Prostate gland (tissue), 2 donors: ENCODE results near the gene ADAM10. TPM values are rescaled to one million over a fixed set of nuclear protein-coding genes. Genes with fewer than 3 reads are reported as not detected.
"Not testable (repeated sequence)": the region's sequence is repeated elsewhere in the genome, so short reads cannot be mapped to it uniquely, and the experiment has no call there.

ENCODE experiments used
- DNase-seq: peaks from one replicate; pipeline ENCODE4 v3.0.0-alpha.2; 2019; ENCODE audit warnings: low spot score
- H3K27ac ChIP-seq, 2 donors: fragments of 200-600 bp; sonication (generic); 2 replicates each; pipeline ENCODE4 v1.5.1; 2017 to 2019
- H3K27me3 ChIP-seq: fragments of 200-600 bp; sonication (generic); replicated peaks from 2 replicates; pipeline ENCODE4 v1.5.1; 2019; ENCODE audit not compliant: insufficient read depth
- H3K36me3 ChIP-seq, 2 donors: fragments of 200-600 bp; sonication (generic); 1 replicate in 1 of 2; 2 replicates in 1 of 2; pipeline versions ENCODE4 v1.5.1 to v1.8.1; 2017 to 2019
- H3K4me1 ChIP-seq: fragments of 200-600 bp; sonication (generic); replicated peaks from 2 replicates; pipeline ENCODE4 v1.5.1; 2019
- H3K4me3 ChIP-seq, 2 donors: fragments of 200-600 bp; sonication (generic); 2 replicates each; pipeline ENCODE4 v1.5.1; 2017 to 2019
- H3K9me3 ChIP-seq: fragments of 200-600 bp; sonication (generic); 2 replicates; pipeline ENCODE4 v1.5.1; 2017
- POLR2A ChIP-seq: fragments of 450-650 bp; IDR thresholded peaks from one replicate; pipeline ENCODE4 v1.6.1; 2016; ENCODE audit warnings: antibody characterized with exemption, mild to moderate bottlenecking
- POLR2AphosphoS5 ChIP-seq: sonication (generic); formaldehyde crosslinking; IDR thresholded peaks from one replicate; pipeline ENCODE4 v1.6.1; 2017; ENCODE audit warnings: antibody characterized with exemption
- WGBS: methylation state at CpG from one replicate; pipeline ENCODE4 v1.1.5; 2018; 5-methylcytosine and 5-hydroxymethylcytosine counted together
- intact Hi-C: fragments of 100-400 bp; cut with DNase I; formaldehyde crosslinking; loops from one replicate; pipeline ENCODE4 v1.14.2; 2022
- total RNA-seq, 2 donors: library from RNA; depleted of rRNA; stranded (reverse); fragments of >200 nt; gene quantifications; one replicate each; pipeline ENCODE4 v1.1.0, GENCODE V29; 2016
- TF ChIP-seq, protein P1 (sequence below), 4 experiments: fragments of 200-600 bp in 2 of 4; fragments of 450-650 bp in 2 of 4; sonication (generic) in 2 of 4; IDR thresholded peaks; 1 replicate in 3 of 4; 2 replicates in 1 of 4; pipeline ENCODE4 v1.5.1; 2016 to 2019; ENCODE audit warnings: antibody characterized with exemption in 4 of 4, mild to moderate bottlenecking in 2 of 4, moderate library complexity in 2 of 4

The ADAM10 gene
- total RNA-seq, 2 donors from 2014 or later = 74.4 to 95.0 TPM

DNA sequence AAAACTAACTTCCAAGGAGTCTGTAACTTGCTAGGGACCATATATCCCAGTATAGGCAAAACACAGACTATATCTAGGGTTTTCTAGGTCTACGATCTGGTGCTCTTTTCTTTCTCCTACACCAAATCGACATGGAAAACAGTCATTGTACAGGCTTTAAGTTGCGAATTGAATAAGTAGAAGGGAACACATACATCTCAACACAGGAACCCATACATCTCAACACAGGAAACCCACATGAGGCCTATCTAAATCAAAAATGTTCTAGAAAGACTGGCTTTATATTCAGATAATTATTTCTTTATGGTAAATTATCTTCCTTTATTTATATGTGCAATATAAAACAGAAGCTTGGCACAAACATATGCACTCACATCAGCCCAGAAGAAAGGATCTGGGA lies 126.6 kb downstream of the ADAM10 start:
- Histone ChIP-seq H3K27me3 (no peaks in the 10 kb centered on the region), H3K27ac (no peak overlapping the region), H3K9me3 (no peaks in the 10 kb centered on the region), H3K36me3 (no peaks in the 10 kb centered on the region), H3K4me1 (peaks cover 3% of the 10 kb centered on the region), H3K4me3 (no peak overlapping the region)
- TF ChIP-seq, protein P1, sequence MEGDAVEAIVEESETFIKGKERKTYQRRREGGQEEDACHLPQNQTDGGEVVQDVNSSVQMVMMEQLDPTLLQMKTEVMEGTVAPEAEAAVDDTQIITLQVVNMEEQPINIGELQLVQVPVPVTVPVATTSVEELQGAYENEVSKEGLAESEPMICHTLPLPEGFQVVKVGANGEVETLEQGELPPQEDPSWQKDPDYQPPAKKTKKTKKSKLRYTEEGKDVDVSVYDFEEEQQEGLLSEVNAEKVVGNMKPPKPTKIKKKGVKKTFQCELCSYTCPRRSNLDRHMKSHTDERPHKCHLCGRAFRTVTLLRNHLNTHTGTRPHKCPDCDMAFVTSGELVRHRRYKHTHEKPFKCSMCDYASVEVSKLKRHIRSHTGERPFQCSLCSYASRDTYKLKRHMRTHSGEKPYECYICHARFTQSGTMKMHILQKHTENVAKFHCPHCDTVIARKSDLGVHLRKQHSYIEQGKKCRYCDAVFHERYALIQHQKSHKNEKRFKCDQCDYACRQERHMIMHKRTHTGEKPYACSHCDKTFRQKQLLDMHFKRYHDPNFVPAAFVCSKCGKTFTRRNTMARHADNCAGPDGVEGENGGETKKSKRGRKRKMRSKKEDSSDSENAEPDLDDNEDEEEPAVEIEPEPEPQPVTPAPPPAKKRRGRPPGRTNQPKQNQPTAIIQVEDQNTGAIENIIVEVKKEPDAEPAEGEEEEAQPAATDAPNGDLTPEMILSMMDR (IDR thresholded peaks at IDR 0.05) = no peak
- no peak for TF ChIP-seq POLR2A
- no peak for DNase-seq
- intact Hi-C loops = no loop called here
- WGBS = 93% methylated on average over 3 of the region's 3 CpGs

DNA sequence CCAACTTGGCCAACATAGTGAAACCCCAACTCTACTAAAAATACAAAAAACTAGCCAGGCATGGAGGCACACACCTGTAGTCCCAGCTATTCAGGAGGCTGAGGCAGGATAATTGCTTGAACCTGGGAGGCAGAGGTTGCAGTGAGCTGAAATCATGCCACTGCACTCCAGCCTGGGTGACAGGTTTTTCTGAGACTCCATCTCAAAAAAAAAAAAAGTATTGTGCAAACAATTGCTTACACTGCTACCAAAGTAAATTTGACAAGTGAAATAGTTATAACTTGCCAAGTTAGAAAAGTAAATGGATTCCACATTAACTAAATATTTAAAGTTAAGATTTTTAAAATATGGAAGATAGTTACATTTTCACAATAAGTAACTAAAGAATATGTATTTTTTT lies 129.2 kb downstream of the ADAM10 start:
- intact Hi-C loops, H3K4me3 ChIP-seq, H3K36me3 ChIP-seq, DNase-seq, H3K9me3 ChIP-seq, H3K4me1 ChIP-seq, H3K27me3 ChIP-seq: not testable (repeated sequence)
- TF ChIP-seq POLR2AphosphoS5 = peak; percentile 63
- H3K27ac ChIP-seq = peak overlapping the region in 1 of 2 donors; percentile 61

GRCh38 chr15:58616171-58616570 lies 133.3 kb downstream of the ADAM10 start:
- H3K4me3 ChIP-seq = no peak overlapping the region
- no peaks in the 10 kb centered on the region for H3K36me3 ChIP-seq
- no peaks in the 10 kb centered on the region for H3K9me3 ChIP-seq
- no peaks in the 10 kb centered on the region for H3K27me3 ChIP-seq
- WGBS = 57% methylated on average over 1 of the region's 1 CpG
- no peak for DNase-seq
- intact Hi-C loops = no loop called here
- TF ChIP-seq, protein P1 (IDR thresholded peaks at IDR 0.05) = no peak
- H3K4me1 ChIP-seq = no peaks in the 10 kb centered on the region
- no peak overlapping the region for H3K27ac ChIP-seq

GRCh38 chr15:58611731-58612676 lies 137.5 kb downstream of the ADAM10 start:
- Histone ChIP-seq H3K9me3 (no peaks in the 10 kb centered on the region), H3K27me3 (no peaks in the 10 kb centered on the region), H3K4me3 (no peak overlapping the region), H3K36me3 (no peaks in the 10 kb centered on the region), H3K4me1 (no peaks in the 10 kb centered on the region), H3K27ac (peak overlapping the region in 1 of 2 donors; percentile 44)
- intact Hi-C loops = no loop called here
- 85% methylated on average over 6 of the region's 6 CpGs for WGBS
- no peak for DNase-seq
- TF ChIP-seq POLR2AphosphoS5 = peak; percentile 15
- no peak for TF ChIP-seq POLR2A

- Histone ChIP-seq H3K27me3 (no peaks in the 10 kb centered on the region), H3K27ac (no peak overlapping the region), H3K36me3 (no peaks in the 10 kb centered on the region), H3K4me1 (no peaks in the 10 kb centered on the region), H3K4me3 (no peak overlapping the region), H3K9me3 (no peaks in the 10 kb centered on the region)
- intact Hi-C loops = no loop called here
- DNase-seq = no peak
- TF ChIP-seq, protein P1 (IDR thresholded peaks at IDR 0.05) = no peak
- TF ChIP-seq POLR2AphosphoS5 = no peak
- TF ChIP-seq POLR2A = no peak
- WGBS = 83% methylated on average over 1 of the region's 1 CpG
These were observed 140.8 kb downstream of the ADAM10 start for GRCh38 chr15:58608711-58609110.

DNA sequence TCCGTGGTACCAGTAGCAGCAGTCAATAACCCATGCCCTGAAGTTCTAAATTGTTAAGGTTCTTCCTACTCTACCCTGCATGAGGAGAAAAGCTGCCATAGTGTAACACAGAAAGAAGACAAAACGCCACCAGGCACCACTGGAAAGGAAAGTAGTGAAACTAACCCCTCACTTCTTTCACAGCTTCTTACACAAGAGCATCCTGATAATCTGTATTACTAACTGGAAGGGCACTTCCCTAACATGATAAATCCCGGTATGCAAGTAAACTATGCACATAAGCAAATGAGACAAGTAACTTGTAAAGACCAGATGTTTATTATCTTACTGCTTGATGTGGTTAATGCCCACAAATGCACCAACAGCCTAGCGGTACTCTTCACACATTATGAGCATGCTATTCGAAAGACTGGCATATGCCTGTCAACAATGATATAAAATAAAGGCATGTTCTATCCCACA lies 141.3 kb downstream of the ADAM10 start:
- Histone ChIP-seq H3K9me3 (no peaks in the 10 kb centered on the region), H3K36me3 (no peaks in the 10 kb centered on the region), H3K27ac (peak overlapping the region in 1 of 2 donors; percentile 9), H3K27me3 (no peaks in the 10 kb centered on the region), H3K4me3 (no peak overlapping the region), H3K4me1 (no peaks in the 10 kb centered on the region)
- WGBS = 82% methylated on average over 5 of the region's 5 CpGs
- intact Hi-C loops = no loop called here
- TF ChIP-seq POLR2AphosphoS5 = no peak
- TF ChIP-seq, protein P1 (IDR thresholded peaks at IDR 0.05) = no peak
- no peak for TF ChIP-seq POLR2A
- no peak for DNase-seq
